Liver (tissue), 3 donors: ENCODE measurements around the gene GIPR.

ENCODE experiments used
- GABPA ChIP-seq, 2 donors: IDR thresholded peaks in 1 of 2; conservative IDR thresholded peaks in 1 of 2; 2 replicates each; pipeline ENCODE4 v1.6.1; 2016; ENCODE audit warnings: antibody characterized with exemption in 2 of 2, mild to moderate bottlenecking in 1 of 2, moderate library complexity in 1 of 2
- HNF4A ChIP-seq, 2 donors: conservative IDR thresholded peaks; 2 replicates each; pipeline ENCODE4 v1.6.1; 2016; ENCODE audit warnings: antibody characterized with exemption in 2 of 2, mild to moderate bottlenecking in 2 of 2
- SP1 ChIP-seq: IDR thresholded peaks from 2 replicates; pipeline ENCODE4 v1.6.1; 2018; ENCODE audit warnings: antibody characterized with exemption, mild to moderate bottlenecking
- TAF1 ChIP-seq: conservative IDR thresholded peaks from 2 replicates; pipeline ENCODE4 v1.6.1; 2016; ENCODE audit warnings: antibody characterized with exemption, mild to moderate bottlenecking
- YY1 ChIP-seq: IDR thresholded peaks from 2 replicates; pipeline ENCODE4 v1.6.1; 2016; ENCODE audit warnings: antibody characterized with exemption, mild to moderate bottlenecking
- TF ChIP-seq, protein P1 (sequence below): fragments of 150-350 bp; IDR thresholded peaks from 2 replicates; pipeline ENCODE4 v1.5.1; 2017; ENCODE audit warnings: improper control_type of control experiment, low read depth, low read length; ENCODE audit not compliant: missing input control
- TF ChIP-seq, protein P2 (sequence below): IDR thresholded peaks from 2 replicates; pipeline ENCODE4 v1.6.1; 2016; ENCODE audit warnings: antibody characterized with exemption
- donor health status: healthy.
- donor health status: healthy.

DNA sequence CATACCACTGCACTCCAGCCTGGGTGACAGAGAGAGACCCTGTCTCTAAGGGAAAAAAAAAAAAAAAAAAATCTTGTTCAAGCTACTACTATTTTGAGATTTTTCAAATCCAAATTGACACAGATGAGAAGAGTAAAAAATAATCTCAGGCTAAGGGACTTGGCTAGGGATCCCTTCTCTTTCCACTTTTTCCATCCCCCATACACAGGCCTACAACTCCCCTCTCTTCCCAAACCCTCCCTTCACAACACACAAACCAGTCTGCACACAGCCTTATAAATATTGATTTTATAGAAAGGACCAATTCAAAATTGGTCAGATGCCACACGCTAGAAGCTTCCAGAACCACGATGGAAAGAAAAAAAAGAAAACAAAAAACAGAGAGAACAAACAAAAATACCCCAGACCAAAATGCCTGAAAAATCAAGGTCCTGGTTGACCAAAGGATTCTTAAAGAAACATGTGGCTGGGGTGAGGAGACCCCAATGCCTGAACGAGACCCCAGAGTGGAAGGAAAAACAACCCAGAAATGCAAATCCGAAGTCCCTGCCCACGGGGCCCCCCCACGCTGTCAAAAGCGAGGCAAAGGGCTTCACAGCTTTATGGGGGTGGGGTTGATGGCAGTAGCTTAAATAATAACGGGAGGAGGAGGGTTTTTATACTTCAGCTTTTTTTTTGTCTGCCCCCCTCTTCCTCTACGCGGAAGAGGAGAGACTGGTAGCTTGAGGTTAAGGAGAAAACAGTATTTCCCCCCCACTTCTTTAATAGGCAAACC, 42.5 kb downstream of the GIPR start:
- TF ChIP-seq, protein P1, sequence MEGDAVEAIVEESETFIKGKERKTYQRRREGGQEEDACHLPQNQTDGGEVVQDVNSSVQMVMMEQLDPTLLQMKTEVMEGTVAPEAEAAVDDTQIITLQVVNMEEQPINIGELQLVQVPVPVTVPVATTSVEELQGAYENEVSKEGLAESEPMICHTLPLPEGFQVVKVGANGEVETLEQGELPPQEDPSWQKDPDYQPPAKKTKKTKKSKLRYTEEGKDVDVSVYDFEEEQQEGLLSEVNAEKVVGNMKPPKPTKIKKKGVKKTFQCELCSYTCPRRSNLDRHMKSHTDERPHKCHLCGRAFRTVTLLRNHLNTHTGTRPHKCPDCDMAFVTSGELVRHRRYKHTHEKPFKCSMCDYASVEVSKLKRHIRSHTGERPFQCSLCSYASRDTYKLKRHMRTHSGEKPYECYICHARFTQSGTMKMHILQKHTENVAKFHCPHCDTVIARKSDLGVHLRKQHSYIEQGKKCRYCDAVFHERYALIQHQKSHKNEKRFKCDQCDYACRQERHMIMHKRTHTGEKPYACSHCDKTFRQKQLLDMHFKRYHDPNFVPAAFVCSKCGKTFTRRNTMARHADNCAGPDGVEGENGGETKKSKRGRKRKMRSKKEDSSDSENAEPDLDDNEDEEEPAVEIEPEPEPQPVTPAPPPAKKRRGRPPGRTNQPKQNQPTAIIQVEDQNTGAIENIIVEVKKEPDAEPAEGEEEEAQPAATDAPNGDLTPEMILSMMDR: no peak
- TF ChIP-seq, protein P2, sequence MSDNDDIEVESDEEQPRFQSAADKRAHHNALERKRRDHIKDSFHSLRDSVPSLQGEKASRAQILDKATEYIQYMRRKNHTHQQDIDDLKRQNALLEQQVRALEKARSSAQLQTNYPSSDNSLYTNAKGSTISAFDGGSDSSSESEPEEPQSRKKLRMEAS: no peak
- TF ChIP-seq TAF1 (no peak), GABPA (IDR thresholded peaks at IDR 0.05 in 1 of 2, conservative IDR thresholded peaks at IDR 0.05 in 1 of 2) (no peak), HNF4A (conservative IDR thresholded peaks at IDR 0.05) (no peak), YY1 (no peak), SP1 (no peak)
